ENCODE data around the gene CENPA.

CENPA gene

DNA sequence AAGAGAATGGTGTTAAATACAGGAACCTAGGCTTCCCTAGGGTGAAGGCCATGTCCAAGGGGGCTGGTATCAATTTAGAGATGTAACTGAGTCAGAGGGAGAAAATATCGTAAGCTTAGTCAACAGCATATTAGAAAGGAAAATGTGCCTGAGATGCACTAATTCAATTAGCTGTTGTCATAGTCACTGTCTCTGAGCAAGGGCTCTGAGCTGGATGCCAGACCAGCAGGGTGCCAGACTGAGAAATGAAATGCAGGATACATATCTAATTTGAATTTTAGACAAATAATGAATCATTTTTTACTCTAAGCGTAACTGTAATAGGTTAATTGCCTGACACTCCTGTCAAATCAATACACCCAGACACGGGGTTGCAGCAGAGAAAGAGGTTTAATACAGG, 33.2 kb upstream of the CENPA start:
- DNase-seq (ENCODE audit: low spot score): no peak
- TF ChIP-seq, protein P1, sequence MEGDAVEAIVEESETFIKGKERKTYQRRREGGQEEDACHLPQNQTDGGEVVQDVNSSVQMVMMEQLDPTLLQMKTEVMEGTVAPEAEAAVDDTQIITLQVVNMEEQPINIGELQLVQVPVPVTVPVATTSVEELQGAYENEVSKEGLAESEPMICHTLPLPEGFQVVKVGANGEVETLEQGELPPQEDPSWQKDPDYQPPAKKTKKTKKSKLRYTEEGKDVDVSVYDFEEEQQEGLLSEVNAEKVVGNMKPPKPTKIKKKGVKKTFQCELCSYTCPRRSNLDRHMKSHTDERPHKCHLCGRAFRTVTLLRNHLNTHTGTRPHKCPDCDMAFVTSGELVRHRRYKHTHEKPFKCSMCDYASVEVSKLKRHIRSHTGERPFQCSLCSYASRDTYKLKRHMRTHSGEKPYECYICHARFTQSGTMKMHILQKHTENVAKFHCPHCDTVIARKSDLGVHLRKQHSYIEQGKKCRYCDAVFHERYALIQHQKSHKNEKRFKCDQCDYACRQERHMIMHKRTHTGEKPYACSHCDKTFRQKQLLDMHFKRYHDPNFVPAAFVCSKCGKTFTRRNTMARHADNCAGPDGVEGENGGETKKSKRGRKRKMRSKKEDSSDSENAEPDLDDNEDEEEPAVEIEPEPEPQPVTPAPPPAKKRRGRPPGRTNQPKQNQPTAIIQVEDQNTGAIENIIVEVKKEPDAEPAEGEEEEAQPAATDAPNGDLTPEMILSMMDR (IDR thresholded peaks at IDR 0.05; ENCODE audit: borderline replicate concordance, control extremely low read depth, extremely low read depth, insufficient read depth, missing control alignments): no peak
- in situ Hi-C loops (cut with MboI; ENCODE audit: low sequenced_read_pairs, unreplicated experiment): no loop called here

DNA sequence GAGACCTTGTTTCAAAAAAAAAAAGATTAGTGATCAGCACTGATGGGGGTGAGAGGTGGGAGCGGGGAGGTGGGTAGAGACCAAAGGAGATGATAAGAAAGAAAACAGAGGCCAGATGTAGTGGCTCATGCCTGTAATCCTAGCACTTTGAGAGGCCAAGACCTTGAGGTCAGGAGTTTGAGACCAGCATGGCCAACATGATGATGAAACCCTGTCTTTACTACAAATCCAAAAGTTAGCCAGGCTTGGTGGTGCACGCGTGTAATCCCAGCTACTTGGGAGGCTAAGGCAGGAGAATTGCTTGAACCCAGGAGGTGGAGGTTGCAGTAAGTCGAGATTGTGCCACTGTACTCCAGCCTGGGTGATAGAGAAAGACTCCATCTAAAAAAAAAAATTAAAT, 31.3 kb upstream of the CENPA start:
- in situ Hi-C loops (cut with MboI; ENCODE audit: low sequenced_read_pairs, unreplicated experiment): no loop called here
- TF ChIP-seq, protein P1 (IDR thresholded peaks at IDR 0.05; ENCODE audit: borderline replicate concordance, control extremely low read depth, extremely low read depth, insufficient read depth, missing control alignments): no peak
- no peak for DNase-seq (ENCODE audit: low spot score)

DNA sequence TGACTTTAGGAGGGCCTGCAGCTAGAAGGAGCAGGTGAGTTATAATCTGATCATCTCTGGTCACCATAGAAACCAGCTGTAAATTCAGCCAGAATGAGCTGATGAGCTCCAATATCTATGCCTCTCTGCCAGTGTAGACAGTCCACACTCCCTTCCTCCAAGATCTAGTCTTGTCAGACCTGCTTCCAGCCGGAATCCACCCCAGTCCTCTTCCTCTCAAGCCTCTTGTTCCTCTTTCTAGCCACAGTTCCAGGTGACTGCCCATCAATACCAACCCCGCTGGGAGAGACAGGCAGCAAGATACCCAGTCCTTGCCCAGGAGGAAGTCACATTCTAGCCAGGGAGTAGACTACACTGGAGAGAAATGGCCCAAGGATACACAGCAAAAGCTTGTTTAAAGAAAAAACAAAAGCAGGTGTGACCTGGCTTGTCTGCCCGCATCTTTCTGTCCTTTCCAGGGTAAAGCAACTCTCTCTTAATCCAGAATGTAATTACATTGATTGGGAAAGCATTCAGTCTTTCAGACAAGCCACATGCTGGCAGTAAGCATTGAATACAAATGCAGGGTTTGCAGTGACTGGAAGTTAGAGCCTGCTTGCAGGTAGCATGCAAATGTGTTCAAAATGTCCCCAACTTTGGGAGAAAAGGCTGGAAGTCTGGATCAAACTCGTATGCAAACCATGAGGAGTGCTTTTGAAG, 30.7 kb upstream of the CENPA start:
- TF ChIP-seq, protein P1 (IDR thresholded peaks at IDR 0.05; ENCODE audit: borderline replicate concordance, control extremely low read depth, extremely low read depth, insufficient read depth, missing control alignments): no peak
- DNase-seq (ENCODE audit: low spot score): no peak
- in situ Hi-C loops (cut with MboI; ENCODE audit: low sequenced_read_pairs, unreplicated experiment): no loop called here

DNA sequence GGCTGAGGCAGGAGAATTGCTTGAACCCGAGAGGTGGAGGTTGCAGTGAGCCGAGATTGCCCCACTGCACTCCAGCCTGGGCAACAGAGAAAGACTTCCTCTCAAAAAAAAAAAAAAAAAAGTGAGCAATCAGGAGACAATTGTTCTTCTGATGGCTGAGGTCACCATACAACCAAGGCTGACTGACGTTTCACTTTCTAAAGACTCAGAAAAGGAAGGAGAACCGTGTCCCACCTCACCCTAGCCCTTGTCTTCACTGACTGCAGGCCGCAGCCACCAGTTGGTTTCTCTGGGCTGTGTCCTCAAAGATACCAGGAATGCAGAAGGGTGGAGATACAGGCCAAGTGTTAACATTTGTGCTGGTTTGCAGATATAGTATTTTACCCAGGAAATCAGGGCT, 29.5 kb upstream of the CENPA start:
- TF ChIP-seq, protein P1 (IDR thresholded peaks at IDR 0.05; ENCODE audit: borderline replicate concordance, control extremely low read depth, extremely low read depth, insufficient read depth, missing control alignments): no peak
- in situ Hi-C loops (cut with MboI; ENCODE audit: low sequenced_read_pairs, unreplicated experiment): no loop called here
- no peak for DNase-seq (ENCODE audit: low spot score)

DNA sequence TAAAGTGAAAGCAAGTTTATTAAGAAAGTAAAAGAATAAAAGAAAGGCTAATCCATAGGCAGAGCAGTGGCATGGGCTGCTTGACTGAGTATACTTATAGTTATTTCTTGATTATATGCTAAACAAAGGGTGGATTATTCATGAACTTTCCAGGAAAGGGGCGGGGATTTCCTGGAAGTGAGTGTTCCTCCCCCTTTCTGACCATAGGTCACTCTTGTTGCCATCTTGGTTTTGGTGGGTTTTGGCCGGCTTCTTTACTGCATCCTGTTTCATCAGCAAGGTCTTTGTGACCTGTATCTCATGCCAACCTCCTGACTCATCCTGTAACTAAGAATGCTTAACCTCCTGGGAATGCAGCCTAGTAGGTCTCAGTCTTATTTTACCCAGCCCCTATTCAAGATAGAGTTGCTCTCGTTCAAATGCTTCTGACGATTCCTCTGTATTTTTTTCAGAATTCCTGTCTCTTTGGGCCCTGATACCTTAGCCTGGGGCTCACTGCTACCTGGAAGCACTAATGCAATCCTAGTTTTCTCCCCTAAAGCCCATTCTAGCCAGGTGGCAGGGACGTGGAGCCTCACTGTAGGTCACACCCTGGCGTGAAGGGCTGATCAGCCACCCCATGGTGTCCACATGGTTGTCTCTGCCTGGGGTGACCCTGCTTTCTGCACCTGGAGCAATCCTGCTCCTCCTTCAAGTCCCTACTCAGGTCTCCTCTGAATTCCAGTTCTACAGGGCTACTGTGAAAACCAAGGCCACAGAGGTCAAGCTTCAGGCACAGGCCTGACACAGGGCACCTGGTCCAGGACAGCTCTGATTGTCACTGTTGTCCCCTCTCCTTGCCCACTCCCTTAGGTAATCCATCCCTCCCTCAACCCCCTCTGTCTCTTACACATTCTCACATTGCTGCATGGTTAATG, 27.7 kb upstream of the CENPA start:
- in situ Hi-C loops (cut with MboI; ENCODE audit: low sequenced_read_pairs, unreplicated experiment): no loop called here
- TF ChIP-seq, protein P1 (IDR thresholded peaks at IDR 0.05; ENCODE audit: borderline replicate concordance, control extremely low read depth, extremely low read depth, insufficient read depth, missing control alignments): no peak
- no peak for DNase-seq (ENCODE audit: low spot score)

DNA sequence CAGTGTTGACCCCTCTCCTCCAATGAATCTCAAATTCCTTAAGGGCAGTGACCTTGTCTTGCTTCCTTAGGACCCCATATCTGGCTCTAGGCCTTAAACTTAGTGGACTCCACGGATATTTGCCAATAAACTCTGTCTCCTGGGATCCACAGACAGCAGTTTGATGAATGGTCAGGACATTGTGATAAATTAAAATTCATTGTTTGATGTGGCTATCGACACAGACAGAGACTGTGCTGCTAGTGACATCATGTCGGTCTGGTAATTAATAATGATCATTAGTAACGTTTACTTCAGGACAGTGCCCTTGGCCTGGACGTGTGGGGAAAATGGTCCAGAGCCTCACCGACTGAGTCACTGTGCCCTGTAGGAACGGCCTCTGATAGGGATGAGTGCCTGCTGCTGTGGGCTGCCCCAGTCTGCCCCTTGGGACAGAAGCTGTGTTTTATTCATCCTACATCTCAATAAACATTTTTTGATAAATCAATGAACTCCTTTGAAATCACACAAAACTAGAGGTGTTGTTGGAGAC, 27.0 kb upstream of the CENPA start:
- in situ Hi-C loops (cut with MboI; ENCODE audit: low sequenced_read_pairs, unreplicated experiment): no loop called here
- TF ChIP-seq, protein P1 (IDR thresholded peaks at IDR 0.05; ENCODE audit: borderline replicate concordance, control extremely low read depth, extremely low read depth, insufficient read depth, missing control alignments): no peak
- DNase-seq (ENCODE audit: low spot score): no peak

Measured in GM13976 (cell line).